Esophagus muscularis mucosa (tissue), 3 donors: ENCODE data around the gene SAMD14.

Experiments used
- CTCF ChIP-seq, 3 experiments: fragments of 200-600 bp in 2 of 3; fragments of 450-650 bp in 1 of 3; sonication (generic) in 2 of 3; IDR thresholded peaks; one replicate each; pipeline ENCODE4 v1.5.1; 2017 to 2019; ENCODE audit warnings: antibody characterized with exemption in 3 of 3, mild to moderate bottlenecking in 2 of 3, moderate library complexity in 1 of 3
- POLR2A ChIP-seq: fragments of 450-650 bp; IDR thresholded peaks from one replicate; pipeline ENCODE4 v1.6.1; 2017; ENCODE audit warnings: antibody characterized with exemption, moderate library complexity, mild to moderate bottlenecking, low read depth

DNA sequence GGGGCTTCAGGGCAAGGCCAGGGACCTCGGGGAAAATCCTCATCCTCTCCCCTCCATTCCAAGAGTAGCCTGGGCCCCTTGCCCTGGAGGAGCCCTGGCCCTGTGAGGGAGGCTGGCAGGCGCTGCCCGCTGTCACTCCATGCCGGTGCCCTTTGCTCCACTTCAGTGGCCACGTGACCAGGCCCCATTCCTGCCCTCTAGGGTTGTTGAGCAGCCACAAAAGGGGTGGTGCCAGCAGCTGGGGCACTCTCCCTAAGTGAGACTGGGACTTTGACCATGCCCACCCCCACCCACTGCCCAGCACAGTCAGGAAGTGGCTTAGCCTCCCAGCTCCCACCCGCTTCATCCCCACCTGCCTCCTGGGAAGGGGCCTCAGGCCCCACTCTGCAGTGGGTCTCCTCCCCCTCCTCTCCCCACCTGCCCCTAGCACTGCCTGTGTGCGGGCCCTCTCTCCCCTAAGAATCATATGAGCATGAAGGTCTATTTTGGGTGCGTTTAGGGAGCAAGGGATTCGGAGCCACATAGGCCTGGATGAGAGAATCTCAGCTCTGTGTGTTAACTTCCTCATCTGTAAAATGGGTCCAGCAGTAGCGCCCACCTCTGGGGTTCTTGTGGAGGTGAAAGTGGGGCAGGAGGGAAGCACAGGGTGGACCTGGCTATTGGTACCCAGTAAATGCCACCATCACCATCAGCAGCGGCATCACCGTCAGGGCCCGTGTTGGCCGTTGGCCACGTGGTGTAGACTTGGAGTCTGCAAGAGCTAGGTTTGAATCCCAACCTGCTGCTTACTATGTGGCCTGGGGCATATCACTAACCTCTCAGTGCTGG lies 27.6 kb downstream of the SAMD14 start:
- no peak for TF ChIP-seq POLR2A
- TF ChIP-seq CTCF (IDR thresholded peaks at IDR 0.05) = no peak
